ENCODE measurements around the gene ESF1.

DNA sequence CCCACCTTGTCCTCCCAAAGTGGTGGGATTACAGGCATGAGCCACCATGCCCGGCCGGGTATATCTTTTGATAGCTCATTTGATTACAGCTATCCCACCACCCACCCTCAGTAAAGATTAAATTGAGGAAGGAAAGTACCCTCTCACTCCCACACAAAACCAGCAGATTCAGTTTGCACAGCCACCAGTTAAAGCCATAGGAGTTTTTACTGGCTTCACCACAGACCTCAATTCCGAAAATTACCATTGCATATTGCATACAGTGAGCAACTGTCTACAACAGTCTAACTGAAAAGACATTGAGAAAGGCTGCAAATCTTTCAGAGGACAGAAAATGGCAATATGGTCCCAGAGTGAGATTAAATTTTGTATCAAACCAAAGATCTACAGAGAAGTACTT lies 34.9 kb downstream of the ESF1 start:
- TF ChIP-seq CTCF (IDR thresholded peaks at IDR 0.05): no peak
- no peak for TF ChIP-seq ZFX (IDR thresholded peaks at IDR 0.05; ENCODE audit: borderline replicate concordance)
